Astrocyte of the spinal cord (primary cell): ENCODE measurements around the gene GNG3.
"Not testable (repeated sequence)": the region's sequence is repeated elsewhere in the genome, so short reads cannot be mapped to it uniquely, and the experiment has no call there.

Source experiments
- DNase-seq: peaks from one replicate; pipeline ENCODE4 v3.0.0; 2011; ENCODE audit warnings: low read depth, low spot score
- H3K4me3 ChIP-seq: 2 replicates; pipeline ENCODE4 v1.5.1; 2011; ENCODE audit warnings: low read depth, mild to moderate bottlenecking, low read length, moderate library complexity
- in situ Hi-C: cut with HindIII; loops from 2 replicates; pipeline ENCODE4 v1.10.0; 2017; ENCODE audit warnings: low sequenced_read_pairs
- TF ChIP-seq, protein P1 (sequence below): IDR thresholded peaks from 2 replicates; pipeline ENCODE4 v1.5.1; 2012; ENCODE audit warnings: low read depth, mild to moderate bottlenecking, low read length, inconsistent platforms

GNG3 gene

GRCh38 chr11:62747475-62748160 lies 40.1 kb downstream of the GNG3 start:
- TF ChIP-seq, protein P1, sequence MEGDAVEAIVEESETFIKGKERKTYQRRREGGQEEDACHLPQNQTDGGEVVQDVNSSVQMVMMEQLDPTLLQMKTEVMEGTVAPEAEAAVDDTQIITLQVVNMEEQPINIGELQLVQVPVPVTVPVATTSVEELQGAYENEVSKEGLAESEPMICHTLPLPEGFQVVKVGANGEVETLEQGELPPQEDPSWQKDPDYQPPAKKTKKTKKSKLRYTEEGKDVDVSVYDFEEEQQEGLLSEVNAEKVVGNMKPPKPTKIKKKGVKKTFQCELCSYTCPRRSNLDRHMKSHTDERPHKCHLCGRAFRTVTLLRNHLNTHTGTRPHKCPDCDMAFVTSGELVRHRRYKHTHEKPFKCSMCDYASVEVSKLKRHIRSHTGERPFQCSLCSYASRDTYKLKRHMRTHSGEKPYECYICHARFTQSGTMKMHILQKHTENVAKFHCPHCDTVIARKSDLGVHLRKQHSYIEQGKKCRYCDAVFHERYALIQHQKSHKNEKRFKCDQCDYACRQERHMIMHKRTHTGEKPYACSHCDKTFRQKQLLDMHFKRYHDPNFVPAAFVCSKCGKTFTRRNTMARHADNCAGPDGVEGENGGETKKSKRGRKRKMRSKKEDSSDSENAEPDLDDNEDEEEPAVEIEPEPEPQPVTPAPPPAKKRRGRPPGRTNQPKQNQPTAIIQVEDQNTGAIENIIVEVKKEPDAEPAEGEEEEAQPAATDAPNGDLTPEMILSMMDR: no peak
- in situ Hi-C loops: no loop called here
- H3K4me3 ChIP-seq: no peak overlapping the region
- no peak for DNase-seq

- H3K4me3 ChIP-seq, DNase-seq, in situ Hi-C loops: not testable (repeated sequence)
These were observed 42.5 kb downstream of the GNG3 start for GRCh38 chr11:62749931-62750330.

GRCh38 chr11:62752177-62752785 lies 44.8 kb downstream of the GNG3 start:
- no peak for DNase-seq
- TF ChIP-seq, protein P1: no peak
- in situ Hi-C loops: no loop called here
- H3K4me3 ChIP-seq: no peak overlapping the region

DNA sequence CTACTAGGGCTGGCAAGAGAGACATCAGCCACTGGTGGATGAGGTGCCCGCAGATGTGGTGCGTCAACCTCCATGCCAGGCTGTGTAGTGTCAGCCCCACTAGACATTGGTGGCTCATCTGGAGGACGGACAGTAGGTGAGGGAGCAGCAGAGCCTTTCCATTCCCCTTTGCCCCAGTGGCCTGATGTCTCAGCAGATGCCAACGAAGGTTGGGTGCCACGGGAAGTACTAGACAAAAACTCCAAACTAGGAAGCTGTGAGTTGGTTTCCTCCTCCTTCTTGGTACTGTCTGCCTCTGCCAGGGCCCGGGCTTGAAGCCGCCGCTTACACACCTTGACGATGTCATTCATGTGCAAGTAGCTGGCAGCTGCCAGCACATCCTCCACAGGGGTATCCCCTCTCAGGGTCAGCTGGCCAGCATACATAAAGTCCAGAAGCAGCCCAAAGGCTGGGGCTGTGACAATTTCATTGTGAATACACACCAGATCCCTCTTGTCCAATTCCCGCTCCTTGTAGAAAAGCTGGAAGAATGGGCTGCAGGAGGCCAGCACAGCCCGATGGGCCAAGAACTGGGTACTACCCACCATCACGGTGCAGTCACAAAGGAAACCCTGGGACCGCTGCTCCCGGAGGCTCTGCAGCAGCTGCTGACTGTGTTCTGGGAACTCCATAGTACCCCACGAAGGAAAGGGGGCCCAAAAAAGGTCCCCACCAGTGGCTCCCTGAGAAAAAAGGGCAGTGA lies 45.7 kb downstream of the GNG3 start:
- peak overlapping the region; percentile 78 for H3K4me3 ChIP-seq
- TF ChIP-seq, protein P1: no peak
- in situ Hi-C loops: no loop called here
- DNase-seq: no peak

DNA sequence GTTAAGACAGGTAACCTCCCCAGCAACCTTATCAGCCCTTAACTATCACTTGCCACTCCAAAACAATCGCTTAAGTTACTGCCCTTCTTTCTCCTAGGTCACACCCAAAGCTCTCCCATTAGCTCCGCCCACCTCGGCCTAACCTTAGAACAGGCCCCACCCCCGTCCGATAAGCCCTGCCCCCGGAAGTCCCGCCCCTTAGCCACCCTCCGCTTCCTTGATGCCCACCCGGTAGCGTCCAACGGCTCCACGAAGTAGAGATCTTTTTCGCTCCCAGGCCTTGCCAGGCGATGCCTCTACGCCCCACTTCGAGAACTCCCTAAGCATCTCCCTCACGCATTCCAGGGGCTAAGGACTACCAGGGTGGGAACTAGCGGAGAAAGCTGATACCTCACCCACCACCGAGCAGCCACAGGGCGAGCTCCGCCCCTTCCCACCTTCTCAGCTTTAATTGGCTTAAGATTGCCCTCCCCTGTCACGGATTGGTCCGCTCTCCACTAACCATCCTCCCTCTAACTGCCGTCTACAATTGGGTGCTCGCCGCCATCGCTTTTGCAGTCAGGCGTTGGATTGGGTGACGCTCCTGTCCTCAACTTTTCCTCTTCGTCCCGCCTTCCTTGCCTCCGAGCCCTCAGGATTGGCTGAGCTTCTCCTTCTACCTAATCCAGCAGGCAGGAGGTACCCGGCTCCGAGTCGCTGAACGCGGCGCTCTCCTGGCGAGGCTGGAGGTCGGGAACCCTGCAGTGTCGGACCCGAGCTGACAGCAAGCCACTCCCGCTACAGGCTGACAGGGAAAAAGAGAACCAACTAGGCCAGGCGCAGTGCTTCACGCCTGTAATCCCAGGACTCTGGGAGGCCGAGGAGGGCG lies 46.5 kb downstream of the GNG3 start, which contains the start of gene ZBTB3:
ZBTB3 (minus strand) TSS at position 425 of the 868 bp plus-strand sequence. CDS start 496 bp downstream, outside the sequence.
- in situ Hi-C loops: no loop called here
- H3K4me3 ChIP-seq: peak within 1 kb of the TSS; percentile 78
- TF ChIP-seq, protein P1: no peak
- DNase-seq: peak; percentile 99

GRCh38 chr11:62755086-62755615 lies 47.7 kb downstream of the GNG3 start:
- H3K4me3 ChIP-seq: no peak overlapping the region
- TF ChIP-seq, protein P1: no peak
- in situ Hi-C loops: no loop called here
- no peak for DNase-seq
